Superior temporal gyrus (tissue), 1 donor: ENCODE data around the gene NYAP2.

Experiments
- DNase-seq: peaks from one replicate; pipeline ENCODE4 v3.0.0-alpha.2; 2016; ENCODE audit errors: extremely low spot score

The NYAP2 gene

GRCh38 chr2:225428360-225428759 lies 28.9 kb downstream of the NYAP2 start:
- no peak for DNase-seq

GRCh38 chr2:225429717-225430116 lies 30.2 kb downstream of the NYAP2 start:
- DNase-seq, result peak; percentile 70

- DNase-seq, result no peak
These were observed 31.8 kb downstream of the NYAP2 start for GRCh38 chr2:225431105-225431863.

GRCh38 chr2:225434014-225434413 lies 34.5 kb downstream of the NYAP2 start:
- no peak for DNase-seq

- DNase-seq, result no peak
These were observed 37.8 kb downstream of the NYAP2 start for GRCh38 chr2:225437319-225437718.

- DNase-seq, result no peak
These were observed 38.7 kb downstream of the NYAP2 start for GRCh38 chr2:225438248-225438647.

- DNase-seq, result no peak
These were observed 53.2 kb downstream of the NYAP2 start for GRCh38 chr2:225452677-225453076.

- DNase-seq, result no peak
These were observed 54.9 kb downstream of the NYAP2 start for GRCh38 chr2:225454412-225454811.

GRCh38 chr2:225456619-225457260 lies 57.2 kb downstream of the NYAP2 start:
- no peak for DNase-seq

GRCh38 chr2:225457482-225457881 lies 58.0 kb downstream of the NYAP2 start:
- DNase-seq, result no peak

- no peak for DNase-seq
These were observed 59.1 kb downstream of the NYAP2 start for GRCh38 chr2:225458431-225459117.

- DNase-seq, result no peak
These were observed 62.9 kb downstream of the NYAP2 start for GRCh38 chr2:225462417-225462816.

- DNase-seq, result no peak
These were observed 63.4 kb downstream of the NYAP2 start for GRCh38 chr2:225462945-225463344.

- no peak for DNase-seq
These were observed 63.9 kb downstream of the NYAP2 start for GRCh38 chr2:225463449-225463848.

- DNase-seq, result no peak
These were observed 65.0 kb downstream of the NYAP2 start for GRCh38 chr2:225464346-225465025.

- no peak for DNase-seq
These were observed 66.3 kb downstream of the NYAP2 start for GRCh38 chr2:225465827-225466226.

- DNase-seq, result no peak
These were observed 67.5 kb downstream of the NYAP2 start for GRCh38 chr2:225466891-225467604.

- no peak for DNase-seq
These were observed 68.6 kb downstream of the NYAP2 start for GRCh38 chr2:225468131-225468530.

GRCh38 chr2:225471039-225471438 lies 71.5 kb downstream of the NYAP2 start:
- no peak for DNase-seq

GRCh38 chr2:225471482-225471881 lies 72.0 kb downstream of the NYAP2 start:
- no peak for DNase-seq

GRCh38 chr2:225472161-225472560 lies 72.7 kb downstream of the NYAP2 start:
- DNase-seq, result no peak

GRCh38 chr2:225479386-225479785 lies 79.9 kb downstream of the NYAP2 start:
- DNase-seq, result no peak
